NCI-H2227 (cell line): ENCODE results near the gene FOXRED2.
"Not testable (repeated sequence)": the region's sequence is repeated elsewhere in the genome, so short reads cannot be mapped to it uniquely, and the experiment has no call there.

Experiments
- DNase-seq: peaks from one replicate; lab custom pipeline; 2025; ENCODE audit not compliant: unreplicated experiment; lab: John Stamatoyannopoulos, UW

FOXRED2 gene

GRCh38 chr22:36470162-36470993 is 36.5 kb downstream of the FOXRED2 start:
- peak; percentile 81 for DNase-seq

- no peak for DNase-seq
These were observed 37.6 kb downstream of the FOXRED2 start for GRCh38 chr22:36469094-36469710.

- no peak for DNase-seq
These were observed 38.9 kb downstream of the FOXRED2 start for GRCh38 chr22:36467946-36468345.

GRCh38 chr22:36467042-36467810 is 39.6 kb downstream of the FOXRED2 start:
- DNase-seq: no peak

- no peak for DNase-seq
These were observed 40.6 kb downstream of the FOXRED2 start for GRCh38 chr22:36466258-36466657.

- DNase-seq: no peak
These were observed 41.4 kb downstream of the FOXRED2 start for GRCh38 chr22:36465232-36466021.

GRCh38 chr22:36464715-36465231 is 42.1 kb downstream of the FOXRED2 start:
- no peak for DNase-seq

GRCh38 chr22:36463783-36464184 is 43.1 kb downstream of the FOXRED2 start:
- DNase-seq: no peak

GRCh38 chr22:36461665-36462649 is 44.9 kb downstream of the FOXRED2 start:
- DNase-seq: no peak

GRCh38 chr22:36460202-36460601 is 46.6 kb downstream of the FOXRED2 start:
- DNase-seq: no peak

- DNase-seq: no peak
These were observed 49.0 kb downstream of the FOXRED2 start for GRCh38 chr22:36457688-36458450.

GRCh38 chr22:36456464-36456845 is 50.4 kb downstream of the FOXRED2 start:
- DNase-seq: no peak

- DNase-seq: peak; percentile 30
These were observed 51.0 kb downstream of the FOXRED2 start for GRCh38 chr22:36455571-36456463.

- peak; percentile 95 for DNase-seq
These were observed 51.8 kb downstream of the FOXRED2 start for GRCh38 chr22:36454916-36455570.

GRCh38 chr22:36453855-36454378 is 52.9 kb downstream of the FOXRED2 start:
- DNase-seq: no peak

GRCh38 chr22:36452978-36453607 is 53.7 kb downstream of the FOXRED2 start:
- DNase-seq: not testable (repeated sequence)
